Measurements from ENCODE around the gene SSH3. TPM values are rescaled to one million over a fixed set of nuclear protein-coding genes. Genes with fewer than 3 reads are reported as not detected.
A peak's percentile ranks its signal among the peaks of the same experiment; 100 is the strongest.

SSH3 gene
- total RNA-seq, 1 donor from 2014 or later, result 37.7 TPM

DNA sequence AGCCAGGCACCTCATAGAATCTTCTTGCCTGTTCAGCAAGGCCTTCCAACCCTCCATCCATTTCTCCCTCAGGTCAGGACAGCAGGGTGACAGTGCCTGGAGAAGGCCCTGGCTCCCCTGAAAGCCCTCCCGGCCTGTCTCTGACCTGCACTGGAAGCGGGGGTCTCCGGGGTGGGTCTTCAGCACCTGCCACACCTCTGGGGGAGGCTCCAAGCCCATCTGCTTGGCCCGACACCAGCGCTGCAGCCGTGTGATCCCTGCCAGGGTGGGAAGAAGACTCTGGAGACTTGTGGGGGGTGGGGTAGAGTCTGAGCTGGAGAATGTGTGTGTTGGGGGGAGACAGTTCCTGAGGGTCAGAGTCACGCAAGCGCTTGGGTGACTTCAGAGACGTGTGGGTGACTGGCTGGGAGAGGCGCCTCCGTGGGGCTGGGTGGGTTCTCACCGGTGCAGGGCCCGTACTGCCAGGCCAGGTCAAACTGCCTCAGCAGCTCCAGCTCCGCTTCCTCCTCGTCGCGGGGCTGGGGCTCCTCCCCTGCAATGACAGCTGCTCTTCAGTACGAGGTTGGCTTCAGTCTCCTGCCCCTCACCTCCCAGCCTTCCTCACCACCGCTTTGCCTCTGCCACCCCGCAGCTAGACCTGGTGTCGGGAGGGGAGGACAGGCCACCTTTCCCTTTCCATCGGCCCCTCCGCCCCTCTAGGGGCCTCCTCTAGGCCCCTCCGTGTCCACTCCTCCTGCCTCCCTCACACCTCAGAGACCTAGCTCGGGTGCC is 49.4 kb downstream of the SSH3 start:
- Histone ChIP-seq H3K4me3 (peak overlapping the region; percentile 79), H3K27me3 (ENCODE audit: low read depth) (no peaks in the 10 kb centered on the region), H3K36me3 (no peaks in the 10 kb centered on the region), H3K27ac (peak overlapping the region; percentile 94), H3K9me3 (no peaks in the 10 kb centered on the region), H3K4me1 (peaks cover 62% of the 10 kb centered on the region)
- TF ChIP-seq, protein P1, sequence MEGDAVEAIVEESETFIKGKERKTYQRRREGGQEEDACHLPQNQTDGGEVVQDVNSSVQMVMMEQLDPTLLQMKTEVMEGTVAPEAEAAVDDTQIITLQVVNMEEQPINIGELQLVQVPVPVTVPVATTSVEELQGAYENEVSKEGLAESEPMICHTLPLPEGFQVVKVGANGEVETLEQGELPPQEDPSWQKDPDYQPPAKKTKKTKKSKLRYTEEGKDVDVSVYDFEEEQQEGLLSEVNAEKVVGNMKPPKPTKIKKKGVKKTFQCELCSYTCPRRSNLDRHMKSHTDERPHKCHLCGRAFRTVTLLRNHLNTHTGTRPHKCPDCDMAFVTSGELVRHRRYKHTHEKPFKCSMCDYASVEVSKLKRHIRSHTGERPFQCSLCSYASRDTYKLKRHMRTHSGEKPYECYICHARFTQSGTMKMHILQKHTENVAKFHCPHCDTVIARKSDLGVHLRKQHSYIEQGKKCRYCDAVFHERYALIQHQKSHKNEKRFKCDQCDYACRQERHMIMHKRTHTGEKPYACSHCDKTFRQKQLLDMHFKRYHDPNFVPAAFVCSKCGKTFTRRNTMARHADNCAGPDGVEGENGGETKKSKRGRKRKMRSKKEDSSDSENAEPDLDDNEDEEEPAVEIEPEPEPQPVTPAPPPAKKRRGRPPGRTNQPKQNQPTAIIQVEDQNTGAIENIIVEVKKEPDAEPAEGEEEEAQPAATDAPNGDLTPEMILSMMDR (IDR thresholded peaks at IDR 0.05), result no peak
- intact Hi-C loops (cut with DNase I), result loop anchor here (5.0 kb wide), 1 partner anchor 35 kb away; no protein-coding TSS in a partner anchor
- DNase-seq, result peak; percentile 82
- peak; percentile 50 to 53 for ATAC-seq

GRCh38 chr11:67353317-67354074 is 50.2 kb downstream of the SSH3 start, which contains the start of gene POLD4:
Gene POLD4, minus strand, starts transcription at chr11:67353546. Its CDS starts 147 bp downstream, at chr11:67353399.
- intact Hi-C loops (cut with DNase I), result loop anchor here (5.0 kb wide), 1 partner anchor 34 kb away; no protein-coding TSS in a partner anchor

GRCh38 chr11:67354075-67355022 is 51.0 kb downstream of the SSH3 start:
- Histone ChIP-seq H3K9me3 (no peaks in the 10 kb centered on the region), H3K27me3 (ENCODE audit: low read depth) (no peaks in the 10 kb centered on the region), H3K4me1 (peaks cover 68% of the 10 kb centered on the region), H3K27ac (peak overlapping the region; percentile 94), H3K36me3 (no peaks in the 10 kb centered on the region), H3K4me3 (peak overlapping the region; percentile 79)
- ATAC-seq (peak; percentile 2 to 3), DNase-seq (peak; percentile 61)
- intact Hi-C loops (cut with DNase I), result loop anchor here (5.0 kb wide), 1 partner anchor 33 kb away; no protein-coding TSS in a partner anchor
- TF ChIP-seq, protein P1 (IDR thresholded peaks at IDR 0.05), result no peak

More at GRCh38 chr11:67353317-67354074, 50.2 kb downstream of the SSH3 start, which contains the start of gene POLD4:
- H3K36me3 ChIP-seq, result no peaks in the 10 kb centered on the region
- no peaks in the 10 kb centered on the region for H3K9me3 ChIP-seq
- peaks cover 68% of the 10 kb centered on the region for H3K4me1 ChIP-seq
- peak within 1 kb of the TSS; percentile 79 for H3K4me3 ChIP-seq
- TF ChIP-seq, protein P1 (IDR thresholded peaks at IDR 0.05), result no peak
- no peaks in the 10 kb centered on the region for H3K27me3 ChIP-seq (ENCODE audit: low read depth)
- DNase-seq (peak; percentile 99), ATAC-seq (peak; percentile 95)
- H3K27ac ChIP-seq, result peak within 1 kb of the TSS; percentile 94

DNA sequence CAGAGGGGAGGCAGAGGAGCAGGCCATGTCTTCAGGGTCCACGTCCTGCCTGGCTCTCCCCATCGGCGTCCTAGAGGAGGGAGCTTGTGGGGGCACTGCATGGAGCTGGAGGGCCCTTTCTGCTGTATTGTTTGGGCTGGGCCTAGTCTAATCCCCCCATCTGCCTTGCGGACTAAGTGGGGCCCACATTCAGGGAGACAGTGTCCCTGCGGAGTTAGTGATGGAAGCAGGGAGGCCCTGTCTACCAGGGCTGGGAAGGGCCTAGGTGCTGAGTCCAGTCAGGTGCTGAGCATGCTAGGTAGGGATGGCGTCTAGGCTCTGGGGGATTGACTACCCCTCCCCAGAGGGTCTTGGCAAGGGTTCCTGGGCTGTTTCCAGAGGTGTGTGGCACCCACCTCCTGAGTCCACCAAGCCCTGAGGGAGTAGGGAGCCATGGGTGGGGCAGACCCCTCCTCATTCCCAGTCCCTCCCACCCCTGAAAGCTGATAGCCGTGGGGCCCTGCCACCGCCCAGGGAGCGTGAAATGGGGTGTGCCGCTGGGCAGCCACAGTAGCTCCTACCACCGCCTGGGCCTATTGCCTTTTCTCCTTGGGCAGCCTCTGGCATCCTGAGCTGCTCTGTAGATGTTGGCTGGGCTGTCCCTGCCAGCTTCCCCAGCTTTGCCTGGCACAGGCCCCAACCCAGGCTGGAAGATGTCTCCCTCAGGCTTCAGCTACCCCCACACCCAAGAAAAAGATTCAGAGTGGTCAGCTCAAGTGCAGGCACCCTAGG is 51.9 kb downstream of the SSH3 start:
- no peaks in the 10 kb centered on the region for H3K36me3 ChIP-seq
- intact Hi-C loops (cut with DNase I), result no loop called here
- TF ChIP-seq, protein P1 (IDR thresholded peaks at IDR 0.05), result no peak

More for the DNA sequence above, 51.9 kb downstream of the SSH3 start:
- Histone ChIP-seq H3K9me3 (no peaks in the 10 kb centered on the region), H3K4me1 (peaks cover 68% of the 10 kb centered on the region), H3K4me3 (no peak overlapping the region), H3K27ac (peak overlapping the region; percentile 94), H3K27me3 (ENCODE audit: low read depth) (no peaks in the 10 kb centered on the region)
- no peak for DNase-seq
- no peak for ATAC-seq

Measured in lower lobe of right lung (tissue), 2 donors.